HCT116 (cell line): Measurements from ENCODE around the gene PUM1.

Experiments used
- EZH2 ChIP-seq: fragments of 200-600 bp; sonication (generic); IDR thresholded peaks from 2 replicates; pipeline ENCODE4 v1.6.1; 2017; ENCODE audit warnings: antibody characterized with exemption, mixed run types
- EZH2phosphoT487 ChIP-seq: fragments of 200-600 bp; IDR thresholded peaks from 2 replicates; pipeline ENCODE4 v1.6.1; 2018; ENCODE audit warnings: antibody characterized with exemption, borderline replicate concordance
- POLR2AphosphoS5 ChIP-seq: IDR thresholded peaks from 2 replicates; pipeline ENCODE4 v1.6.1; 2011; ENCODE audit warnings: mild to moderate bottlenecking, low read depth, low read length, moderate library complexity
- ZBTB33 ChIP-seq: IDR thresholded peaks from 2 replicates; pipeline ENCODE4 v1.6.1; 2011; ENCODE audit warnings: mild to moderate bottlenecking, low read length, moderate library complexity; ENCODE audit not compliant: insufficient replicate concordance; ENCODE audit errors: extremely low read depth

GRCh38 chr1:30900486-30900885 lies 165.0 kb downstream of the PUM1 start:
- TF ChIP-seq POLR2AphosphoS5 (no peak), EZH2 (no peak), EZH2phosphoT487 (no peak), ZBTB33 (no peak)
